OCI-LY3 (cell line): Measurements from ENCODE around the gene CACNG1.

Experiments used
- CTCF ChIP-seq: fragments of 200-600, 300-600 bp; sonication (generic); IDR thresholded peaks from 2 replicates; pipeline ENCODE4 v1.5.1; 2014; ENCODE audit warnings: antibody characterized with exemption, low read length, low read depth
- EZH2phosphoT487 ChIP-seq: fragments of 200-600 bp; shearing (Covaris generic); IDR thresholded peaks from 2 replicates; pipeline ENCODE4 v1.6.1; 2018; ENCODE audit warnings: antibody characterized with exemption, mixed run types, low read depth

GRCh38 chr17:67030641-67031040 is 13.7 kb upstream of the CACNG1 start:
- TF ChIP-seq CTCF (no peak), EZH2phosphoT487 (no peak)
